ENCODE results near the gene SELENOP.

GRCh38 chr5:42751044-42751443 lies 60.6 kb downstream of the SELENOP start:
- TF ChIP-seq POLR2AphosphoS5 (IDR thresholded peaks at IDR 0.05; ENCODE audit: low read depth) = no peak
- no peak for TF ChIP-seq EZH2 (IDR thresholded peaks at IDR 0.05; ENCODE audit: low read depth, unreplicated experiment)
- TF ChIP-seq, protein P1, sequence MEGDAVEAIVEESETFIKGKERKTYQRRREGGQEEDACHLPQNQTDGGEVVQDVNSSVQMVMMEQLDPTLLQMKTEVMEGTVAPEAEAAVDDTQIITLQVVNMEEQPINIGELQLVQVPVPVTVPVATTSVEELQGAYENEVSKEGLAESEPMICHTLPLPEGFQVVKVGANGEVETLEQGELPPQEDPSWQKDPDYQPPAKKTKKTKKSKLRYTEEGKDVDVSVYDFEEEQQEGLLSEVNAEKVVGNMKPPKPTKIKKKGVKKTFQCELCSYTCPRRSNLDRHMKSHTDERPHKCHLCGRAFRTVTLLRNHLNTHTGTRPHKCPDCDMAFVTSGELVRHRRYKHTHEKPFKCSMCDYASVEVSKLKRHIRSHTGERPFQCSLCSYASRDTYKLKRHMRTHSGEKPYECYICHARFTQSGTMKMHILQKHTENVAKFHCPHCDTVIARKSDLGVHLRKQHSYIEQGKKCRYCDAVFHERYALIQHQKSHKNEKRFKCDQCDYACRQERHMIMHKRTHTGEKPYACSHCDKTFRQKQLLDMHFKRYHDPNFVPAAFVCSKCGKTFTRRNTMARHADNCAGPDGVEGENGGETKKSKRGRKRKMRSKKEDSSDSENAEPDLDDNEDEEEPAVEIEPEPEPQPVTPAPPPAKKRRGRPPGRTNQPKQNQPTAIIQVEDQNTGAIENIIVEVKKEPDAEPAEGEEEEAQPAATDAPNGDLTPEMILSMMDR (conservative IDR thresholded peaks at IDR 0.05; ENCODE audit: low read depth in 2 of 2) = no peak
- TF ChIP-seq STAT1 (IDR thresholded peaks at IDR 0.05; ENCODE audit: unreplicated experiment) = no peak
- no peak for TF ChIP-seq CREB1 (CRISPR knock-in tag; IDR thresholded peaks at IDR 0.05; ENCODE audit: low read depth)
